Measurements from ENCODE around the gene UTP14C. TPM values are rescaled to one million over a fixed set of nuclear protein-coding genes. Genes with fewer than 3 reads are reported as not detected.

Gene UTP14C
- total and polyA plus RNA-seq, 2 of the 13 experiments (the other 11 are each of a cell fraction or from before 2014, with no cell fraction given), result 8.8 to 12.2 TPM

GRCh38 chr13:52011632-52012511 is 12.6 kb upstream of the UTP14C start, which contains the start of gene ALG11 (continued):
- no peak; the same call in 1 of the 2 replicates for TF ChIP-seq HHEX (CRISPR knock-in tag; IDR thresholded peaks at IDR 0.05)
- TF ChIP-seq SIX1 (CRISPR knock-in tag; IDR thresholded peaks at IDR 0.05; ENCODE audit: borderline replicate concordance), result peak; percentile 54; the same call in 1 of the 2 replicates
- TF ChIP-seq MTA3 (CRISPR knock-in tag; IDR thresholded peaks at IDR 0.05), result no peak
- peak; percentile 74; the same call in 1 of the 2 replicates for TF ChIP-seq ZNF816 (CRISPR knock-in tag; IDR thresholded peaks at IDR 0.05; ENCODE audit: borderline replicate concordance)
- peak; percentile 83 for TF ChIP-seq ZNF616 (CRISPR knock-in tag; IDR thresholded peaks at IDR 0.05; ENCODE audit: low read depth)
- no peak for TF ChIP-seq ZNF569 (CRISPR knock-in tag; IDR thresholded peaks at IDR 0.05; ENCODE audit: borderline replicate concordance)
- peak; percentile 82; the same call in 1 of the 2 replicates for TF ChIP-seq ZSCAN25 (CRISPR knock-in tag; IDR thresholded peaks at IDR 0.05)
- no peak for TF ChIP-seq ZNF841 (CRISPR knock-in tag; IDR thresholded peaks at IDR 0.05; ENCODE audit: borderline replicate concordance)
- no peak for TF ChIP-seq HNRNPH1 (optimal IDR thresholded peaks at IDR 0.05; ENCODE audit: low read depth, low read length)
- TF ChIP-seq ZNF367 (CRISPR knock-in tag; IDR thresholded peaks at IDR 0.05; ENCODE audit: borderline replicate concordance), result no peak
- peak; percentile 83 for TF ChIP-seq ASH2L (IDR thresholded peaks at IDR 0.05; ENCODE audit: insufficient read length, low read depth, low read length)
- TF ChIP-seq, protein P1, sequence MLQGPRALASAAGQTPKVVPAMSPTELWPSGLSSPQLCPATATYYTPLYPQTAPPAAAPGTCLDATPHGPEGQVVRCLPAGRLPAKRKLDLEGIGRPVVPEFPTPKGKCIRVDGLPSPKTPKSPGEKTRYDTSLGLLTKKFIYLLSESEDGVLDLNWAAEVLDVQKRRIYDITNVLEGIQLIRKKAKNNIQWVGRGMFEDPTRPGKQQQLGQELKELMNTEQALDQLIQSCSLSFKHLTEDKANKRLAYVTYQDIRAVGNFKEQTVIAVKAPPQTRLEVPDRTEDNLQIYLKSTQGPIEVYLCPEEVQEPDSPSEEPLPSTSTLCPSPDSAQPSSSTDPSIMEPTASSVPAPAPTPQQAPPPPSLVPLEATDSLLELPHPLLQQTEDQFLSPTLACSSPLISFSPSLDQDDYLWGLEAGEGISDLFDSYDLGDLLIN (CRISPR knock-in tag; IDR thresholded peaks at IDR 0.05; ENCODE audit: borderline replicate concordance), result no peak
- TF ChIP-seq, protein P2, sequence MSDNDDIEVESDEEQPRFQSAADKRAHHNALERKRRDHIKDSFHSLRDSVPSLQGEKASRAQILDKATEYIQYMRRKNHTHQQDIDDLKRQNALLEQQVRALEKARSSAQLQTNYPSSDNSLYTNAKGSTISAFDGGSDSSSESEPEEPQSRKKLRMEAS (IDR thresholded peaks at IDR 0.05), result peak; percentile 80
- peak; percentile 98 for TF ChIP-seq ZBTB7A (CRISPR knock-in tag; IDR thresholded peaks at IDR 0.05)
- peak; percentile 91 for TF ChIP-seq MTERF4 (CRISPR knock-in tag; IDR thresholded peaks at IDR 0.05)
- TF ChIP-seq ZNF691 (CRISPR knock-in tag; IDR thresholded peaks at IDR 0.05; ENCODE audit: borderline replicate concordance, low read depth), result peak; percentile 82; the same call in 1 of the 2 replicates
- peak; percentile 90 to 98 for TF ChIP-seq POLR2A (IDR thresholded peaks at IDR 0.05; ENCODE audit: insufficient read depth in 1 of 2, low read depth in 2 of 2, low read length in 2 of 2)
- TF ChIP-seq ZSCAN21 (CRISPR knock-in tag; IDR thresholded peaks at IDR 0.05; ENCODE audit: borderline replicate concordance), result peak; percentile 88
- no peak for TF ChIP-seq HCFC1 (IDR thresholded peaks at IDR 0.05; ENCODE audit: low read depth, low read length)
- TF ChIP-seq ZNF510 (CRISPR knock-in tag; IDR thresholded peaks at IDR 0.05; ENCODE audit: low read depth), result peak; percentile 59; the same call in 1 of the 2 replicates
- no peak for TF ChIP-seq CEBPZ (IDR thresholded peaks at IDR 0.05; ENCODE audit: low read length)
- TF ChIP-seq SYNCRIP (IDR thresholded peaks at IDR 0.05; ENCODE audit: insufficient read depth, low read depth, low read length), result no peak
- TF ChIP-seq ZNF292 (CRISPR knock-in tag; IDR thresholded peaks at IDR 0.05; ENCODE audit: borderline replicate concordance, low read depth), result peak; percentile 28; the same call in 1 of the 2 replicates
